ENCODE results near the gene DNAI1.

- TF ChIP-seq CTCF (IDR thresholded peaks at IDR 0.05), result no peak
- TF ChIP-seq POLR2A (IDR thresholded peaks at IDR 0.05), result no peak
These were observed 46.9 kb downstream of the DNAI1 start for GRCh38 chr9:34505370-34506120.

Measured in esophagus squamous epithelium (tissue), 4 donors.